Loucy (cell line): ENCODE measurements around the gene ACSL5.

ENCODE experiments used
- H2AFZ ChIP-seq: fragments of 200-600 bp; sonication (generic); 2 replicates; pipeline ENCODE4 v1.6.0; 2016; ENCODE audit warnings: antibody characterized with exemption, mild to moderate bottlenecking, low read length, moderate library complexity
- H3F3A ChIP-seq: fragments of 200-600 bp; 2 replicates; pipeline ENCODE4 v1.6.0; 2016; ENCODE audit warnings: antibody characterized with exemption, low read depth, mild to moderate bottlenecking
- H3K27me3 ChIP-seq: fragments of 200-600 bp; sonication (generic); 2 replicates; pipeline ENCODE4 v1.6.1; 2014; ENCODE audit warnings: low read length, mild to moderate bottlenecking; ENCODE audit not compliant: insufficient read depth, poor library complexity, severe bottlenecking
- H3K36me3 ChIP-seq: fragments of 200-600 bp; sonication (generic); 2 replicates; pipeline ENCODE4 v1.6.1; 2016; ENCODE audit warnings: low read length; ENCODE audit not compliant: insufficient read depth
- H3K4me1 ChIP-seq: fragments of 200-600 bp; sonication (generic); 2 replicates; pipeline ENCODE4 v1.5.1; 2014; ENCODE audit warnings: low read length, mild to moderate bottlenecking; ENCODE audit not compliant: insufficient read depth, poor library complexity, severe bottlenecking
- H3K4me2 ChIP-seq: fragments of 200-600 bp; sonication (generic); 2 replicates; pipeline ENCODE4 v1.6.0; 2014; ENCODE audit warnings: antibody characterized with exemption, low read length, low read depth, mild to moderate bottlenecking; ENCODE audit not compliant: poor library complexity, severe bottlenecking
- H3K4me3 ChIP-seq: fragments of 200-600 bp; sonication (generic); 2 replicates; pipeline ENCODE4 v1.5.1; 2014; ENCODE audit warnings: low read length, mild to moderate bottlenecking, mixed read lengths; ENCODE audit not compliant: poor library complexity, severe bottlenecking
- H3K79me2 ChIP-seq: fragments of 200-600 bp; sonication (generic); 2 replicates; pipeline ENCODE4 v1.6.1; 2014; ENCODE audit warnings: low read length; ENCODE audit not compliant: insufficient read depth
- H3K9ac ChIP-seq: fragments of 200-600 bp; sonication (generic); 2 replicates; pipeline ENCODE4 v1.6.0; 2014; ENCODE audit warnings: mild to moderate bottlenecking, low read depth, low read length, moderate library complexity; ENCODE audit not compliant: poor library complexity, severe bottlenecking
- H3K9me2 ChIP-seq: fragments of 200-600 bp; sonication (generic); replicated peaks from 2 replicates; pipeline ENCODE4 v1.6.1; 2016; ENCODE audit warnings: low read depth, low read length, mixed read lengths
- H3K9me3 ChIP-seq: fragments of 200-600 bp; sonication (generic); 2 replicates; pipeline ENCODE4 v1.6.1; 2014; ENCODE audit warnings: mild to moderate bottlenecking, antibody characterized with exemption, low read length, low read depth; ENCODE audit not compliant: insufficient read depth
- H4K20me1 ChIP-seq: fragments of 200-600 bp; sonication (generic); 2 replicates; pipeline ENCODE4 v1.6.0; 2014; ENCODE audit warnings: antibody characterized with exemption, low read length, mild to moderate bottlenecking; ENCODE audit not compliant: insufficient read depth, poor library complexity, severe bottlenecking
- EZH2phosphoT487 ChIP-seq: fragments of 200-600 bp; IDR thresholded peaks from 2 replicates; pipeline ENCODE4 v1.6.1; 2018; ENCODE audit warnings: antibody characterized with exemption, mild to moderate bottlenecking, moderate library complexity, borderline replicate concordance
- TF ChIP-seq, protein P1 (sequence below): fragments of 200-600 bp; sonication (generic); conservative IDR thresholded peaks from 2 replicates; pipeline ENCODE4 v1.5.1; 2014; ENCODE audit warnings: mild to moderate bottlenecking, antibody characterized with exemption, low read length

The ACSL5 gene

DNA sequence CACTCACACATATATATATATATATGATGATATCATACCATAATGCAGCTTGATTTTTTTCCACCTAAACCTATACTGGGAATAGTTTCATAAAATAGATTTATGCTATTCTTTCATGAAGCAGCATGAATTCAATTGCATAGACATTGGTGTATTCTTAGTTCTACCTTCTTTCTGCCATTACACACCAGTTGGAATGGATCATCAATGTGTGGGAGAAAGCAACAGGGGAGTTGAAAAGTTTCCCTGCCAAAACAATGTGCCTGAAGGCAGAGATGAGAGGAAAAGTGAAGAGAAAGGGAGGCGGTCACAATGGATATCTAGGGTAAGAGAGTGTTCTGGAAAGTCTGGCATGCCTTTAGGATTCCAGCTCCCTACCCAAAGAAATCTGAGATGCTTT, 25.2 kb upstream of the ACSL5 start:
- Histone ChIP-seq H2AFZ (no peak overlapping the region), H3K9me2 (no peaks in the 10 kb centered on the region), H3K4me3 (no peak overlapping the region), H3K36me3 (no peaks in the 10 kb centered on the region), H3K9me3 (no peaks in the 10 kb centered on the region), H3K4me2 (no peak overlapping the region), H3K79me2 (no peaks in the 10 kb centered on the region), H3K27me3 (no peaks in the 10 kb centered on the region), H3F3A (no peaks in the 10 kb centered on the region), H3K9ac (no peak overlapping the region), H4K20me1 (no peaks in the 10 kb centered on the region), H3K4me1 (no peaks in the 10 kb centered on the region)
- no peak for TF ChIP-seq EZH2phosphoT487
- TF ChIP-seq, protein P1, sequence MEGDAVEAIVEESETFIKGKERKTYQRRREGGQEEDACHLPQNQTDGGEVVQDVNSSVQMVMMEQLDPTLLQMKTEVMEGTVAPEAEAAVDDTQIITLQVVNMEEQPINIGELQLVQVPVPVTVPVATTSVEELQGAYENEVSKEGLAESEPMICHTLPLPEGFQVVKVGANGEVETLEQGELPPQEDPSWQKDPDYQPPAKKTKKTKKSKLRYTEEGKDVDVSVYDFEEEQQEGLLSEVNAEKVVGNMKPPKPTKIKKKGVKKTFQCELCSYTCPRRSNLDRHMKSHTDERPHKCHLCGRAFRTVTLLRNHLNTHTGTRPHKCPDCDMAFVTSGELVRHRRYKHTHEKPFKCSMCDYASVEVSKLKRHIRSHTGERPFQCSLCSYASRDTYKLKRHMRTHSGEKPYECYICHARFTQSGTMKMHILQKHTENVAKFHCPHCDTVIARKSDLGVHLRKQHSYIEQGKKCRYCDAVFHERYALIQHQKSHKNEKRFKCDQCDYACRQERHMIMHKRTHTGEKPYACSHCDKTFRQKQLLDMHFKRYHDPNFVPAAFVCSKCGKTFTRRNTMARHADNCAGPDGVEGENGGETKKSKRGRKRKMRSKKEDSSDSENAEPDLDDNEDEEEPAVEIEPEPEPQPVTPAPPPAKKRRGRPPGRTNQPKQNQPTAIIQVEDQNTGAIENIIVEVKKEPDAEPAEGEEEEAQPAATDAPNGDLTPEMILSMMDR: no peak

DNA sequence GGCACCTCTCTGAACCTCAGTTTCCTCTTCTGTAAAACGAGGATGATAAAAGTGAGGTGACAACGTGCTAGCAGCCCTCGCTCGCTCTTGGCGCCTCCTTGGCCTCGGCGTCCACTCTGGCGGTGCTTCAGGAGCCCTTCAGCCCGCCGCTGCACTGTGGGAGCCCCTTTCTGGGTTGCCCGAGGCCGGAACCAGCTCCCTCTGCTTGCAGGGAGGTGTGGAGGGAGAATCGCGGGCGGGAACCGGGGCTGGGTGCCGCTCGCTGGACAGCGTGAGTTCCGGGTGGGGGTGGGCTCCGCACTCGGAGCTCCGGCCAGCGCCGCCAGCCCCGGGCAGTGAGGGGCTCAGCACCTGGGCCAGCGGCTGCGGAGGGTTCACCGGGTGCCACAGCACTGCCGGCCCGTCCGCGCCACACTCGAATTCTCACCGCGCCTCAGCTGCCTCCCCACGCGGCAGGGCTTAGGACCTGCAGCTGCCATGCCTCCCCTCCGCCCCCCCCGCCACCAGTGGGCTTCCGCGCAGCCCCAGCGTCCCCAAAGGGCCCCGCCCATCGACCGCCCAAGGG, 24.3 kb upstream of the ACSL5 start:
- no peaks in the 10 kb centered on the region for H4K20me1 ChIP-seq
- H3K27me3 ChIP-seq: no peaks in the 10 kb centered on the region
- H3K4me2 ChIP-seq: no peak overlapping the region
- no peaks in the 10 kb centered on the region for H3F3A ChIP-seq
- H3K4me3 ChIP-seq: no peak overlapping the region
- no peaks in the 10 kb centered on the region for H3K79me2 ChIP-seq
- TF ChIP-seq, protein P1: no peak
- TF ChIP-seq EZH2phosphoT487: no peak
- H3K4me1 ChIP-seq: no peaks in the 10 kb centered on the region
- H2AFZ ChIP-seq: no peak overlapping the region
- no peak overlapping the region for H3K9ac ChIP-seq
- H3K9me3 ChIP-seq: no peaks in the 10 kb centered on the region
- H3K36me3 ChIP-seq: no peaks in the 10 kb centered on the region
- H3K9me2 ChIP-seq: no peaks in the 10 kb centered on the region

DNA sequence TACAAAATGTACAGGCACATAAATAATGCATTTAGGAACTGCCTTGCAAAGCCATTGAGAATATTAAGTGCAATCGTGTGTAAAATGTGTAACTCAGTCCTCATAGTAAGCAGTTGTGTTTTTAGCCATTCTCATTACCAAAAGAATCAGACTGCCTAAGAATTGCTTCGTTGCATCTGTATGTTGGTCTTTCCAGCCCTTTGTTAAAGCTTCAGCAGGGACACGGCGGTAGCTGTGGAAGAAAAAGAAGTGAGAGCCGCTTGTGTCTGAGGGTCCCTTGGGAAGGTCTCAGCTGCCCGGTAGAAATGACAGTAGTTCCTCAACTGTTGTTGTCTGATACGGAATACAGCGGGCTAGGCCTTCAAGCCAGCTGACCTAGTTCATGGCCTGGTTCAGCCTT, 22.8 kb upstream of the ACSL5 start:
- TF ChIP-seq EZH2phosphoT487: no peak
- TF ChIP-seq, protein P1: no peak
- Histone ChIP-seq H3K9me3 (no peaks in the 10 kb centered on the region), H3K9me2 (no peaks in the 10 kb centered on the region), H4K20me1 (no peaks in the 10 kb centered on the region), H3F3A (no peaks in the 10 kb centered on the region), H3K4me1 (no peaks in the 10 kb centered on the region), H3K36me3 (no peaks in the 10 kb centered on the region), H2AFZ (no peak overlapping the region), H3K4me2 (no peak overlapping the region), H3K9ac (no peak overlapping the region), H3K27me3 (no peaks in the 10 kb centered on the region), H3K79me2 (no peaks in the 10 kb centered on the region), H3K4me3 (no peak overlapping the region)
